Measurements from ENCODE around the gene ZNF57. TPM values are rescaled to one million over a fixed set of nuclear protein-coding genes. Genes with fewer than 3 reads are reported as not detected.

The ZNF57 gene
- total RNA-seq, 2 experiments from 2014 or later: 0.72 to 1.5 TPM

Other genes starting within 250 kb of the ZNF57 start
- gene GNG7, start 198.2 kb upstream of the ZNF57 start, total RNA-seq: 1 to 10 TPM; 2.6 to 2.9 TPM
- under 1 TPM; 0.19 to 0.42 TPM for gene DIRAS1, start 179.6 kb upstream of the ZNF57 start, total RNA-seq
- gene SLC39A3, start 160.9 kb upstream of the ZNF57 start, total RNA-seq: 10 to 100 TPM; 11.7 to 12.0 TPM
- gene SGTA, start 117.7 kb upstream of the ZNF57 start, total RNA-seq: 10 to 100 TPM; 38.2 to 38.9 TPM
- 10 to 100 TPM; 23.4 to 27.7 TPM for gene THOP1, start 115.4 kb upstream of the ZNF57 start, total RNA-seq
- 1 to 10 TPM; 2.6 to 2.7 TPM for gene ZNF554, start 81.1 kb upstream of the ZNF57 start, total RNA-seq
- 1 to 10 TPM; 2.6 to 2.8 TPM for gene ZNF555, start 59.5 kb upstream of the ZNF57 start, total RNA-seq
- not detected for gene ZNF556, start 33.6 kb upstream of the ZNF57 start, total RNA-seq
- gene ZNF77, start 44.0 kb downstream of the ZNF57 start, total RNA-seq: 1 to 10 TPM; 1.4 to 2.0 TPM
- gene TLE6, start 76.6 kb downstream of the ZNF57 start, total RNA-seq: not detected
- 10 to 100 TPM; 12.1 to 15.4 TPM for gene TLE2, start 128.4 kb downstream of the ZNF57 start, total RNA-seq
- 100 to 1,000 TPM; 637 to 677 TPM for gene TLE5, start 161.6 kb downstream of the ZNF57 start, total RNA-seq
- gene GNA11, start 193.4 kb downstream of the ZNF57 start, total RNA-seq: 1 to 10 TPM; 2.3 to 2.6 TPM
- 1 to 10 TPM; 6.2 to 6.7 TPM for gene GNA15, start 235.1 kb downstream of the ZNF57 start, total RNA-seq

Data from CD8-positive, alpha-beta T cell (primary cell).